GM18861 (cell line): Measurements from ENCODE around the gene TPRKB.
"Not testable (repeated sequence)": the region's sequence is repeated elsewhere in the genome, so short reads cannot be mapped to it uniquely, and the experiment has no call there.

Experiments
- ATAC-seq: cut with Tn5 transposase; IDR thresholded peaks from one replicate; pipeline ENCODE4 v1.9.1; 2021; ENCODE audit not compliant: unreplicated experiment

Gene TPRKB

GRCh38 chr2:73736855-73737779 is at the start of gene TPRKB:
Gene TPRKB, minus strand, starts transcription at chr2:73737345. Its CDS starts 2,776 bp downstream, at chr2:73734569.
- peak; percentile 95 for ATAC-seq

- ATAC-seq = not testable (repeated sequence)
Measured at GRCh38 chr2:73783883-73784282, 46.7 kb upstream of the TPRKB start, which contains the start of gene C2orf78. Gene C2orf78, plus strand, starts transcription at chr2:73784183. Its CDS starts 127 bp downstream, at chr2:73784310.

GRCh38 chr2:73783402-73783801 is 46.3 kb upstream of the TPRKB start:
- not testable (repeated sequence) for ATAC-seq

GRCh38 chr2:73780237-73780582 is 43.1 kb upstream of the TPRKB start:
- no peak for ATAC-seq

- ATAC-seq = peak; percentile 99
Measured at GRCh38 chr2:73779467-73780236, 42.5 kb upstream of the TPRKB start, which contains the start of gene DUSP11. Gene DUSP11, minus strand, starts transcription at chr2:73780103. Its CDS starts 129 bp downstream, at chr2:73779974.

- not testable (repeated sequence) for ATAC-seq
Measured at GRCh38 chr2:73778867-73779466, 41.8 kb upstream of the TPRKB start.

- ATAC-seq = no peak
Measured at GRCh38 chr2:73776869-73777519, 39.8 kb upstream of the TPRKB start.

- ATAC-seq = no peak
Measured at GRCh38 chr2:73776381-73776780, 39.2 kb upstream of the TPRKB start.

- ATAC-seq = no peak
Measured at GRCh38 chr2:73772819-73773218, 35.7 kb upstream of the TPRKB start.

- ATAC-seq = no peak
Measured at GRCh38 chr2:73770725-73771124, 33.6 kb upstream of the TPRKB start.

- no peak for ATAC-seq
Measured at GRCh38 chr2:73766994-73767393, 29.8 kb upstream of the TPRKB start.

- no peak for ATAC-seq
Measured at GRCh38 chr2:73766349-73766748, 29.2 kb upstream of the TPRKB start.

GRCh38 chr2:73764945-73765344 is 27.8 kb upstream of the TPRKB start:
- ATAC-seq = no peak

GRCh38 chr2:73762571-73762970 is 25.4 kb upstream of the TPRKB start:
- ATAC-seq = no peak

GRCh38 chr2:73759904-73760303 is 22.8 kb upstream of the TPRKB start:
- no peak for ATAC-seq

- no peak for ATAC-seq
Measured at GRCh38 chr2:73759285-73759764, 22.2 kb upstream of the TPRKB start.

- ATAC-seq = not testable (repeated sequence)
Measured at GRCh38 chr2:73754332-73754731, 17.2 kb upstream of the TPRKB start.

- ATAC-seq = no peak
Measured at GRCh38 chr2:73749314-73749713, 12.2 kb upstream of the TPRKB start.

GRCh38 chr2:73746877-73747208 is 9.7 kb upstream of the TPRKB start:
- no peak for ATAC-seq

- ATAC-seq = no peak
Measured at GRCh38 chr2:73746015-73746876, 9.1 kb upstream of the TPRKB start.
